HL-60 (cell line): Measurements from ENCODE around the gene WDR37.

Experiments used
- DNase-seq, 2 experiments: peaks; one replicate each; pipeline ENCODE4 v3.0.0-alpha.2; 2010 to 2020; ENCODE audit warnings: low read depth in 1 of 2, low spot score in 1 of 2
- H3K27ac ChIP-seq: fragments of 250-450 bp; sonication (Bioruptor Pico); replicated peaks from 2 replicates; pipeline ENCODE4 v1.5.1; 2020; ENCODE audit warnings: mild to moderate bottlenecking, moderate library complexity
- H3K27me3 ChIP-seq: fragments of 250-450 bp; sonication (Bioruptor Pico); 2 replicates; pipeline ENCODE4 v1.5.1; 2021; ENCODE audit warnings: mild to moderate bottlenecking, moderate library complexity; ENCODE audit not compliant: insufficient read depth, poor library complexity, severe bottlenecking
- H3K4me3 ChIP-seq: replicated peaks from 2 replicates; pipeline ENCODE4 v1.5.1; 2011; ENCODE audit warnings: mild to moderate bottlenecking, control low read depth, low read length; ENCODE audit not compliant: insufficient read depth
- GABPA ChIP-seq: IDR thresholded peaks from 2 replicates; pipeline ENCODE4 v1.6.1; 2012; ENCODE audit warnings: low read depth
- POLR2AphosphoS5 ChIP-seq: IDR thresholded peaks from 2 replicates; pipeline ENCODE4 v1.6.1; 2012; ENCODE audit warnings: low read depth
- SPI1 ChIP-seq: IDR thresholded peaks from 2 replicates; pipeline ENCODE4 v1.6.1; 2012; ENCODE audit warnings: low read depth, mild to moderate bottlenecking, borderline replicate concordance
- TF ChIP-seq, protein P1 (sequence below): IDR thresholded peaks from 2 replicates; pipeline ENCODE4 v1.6.1; 2012; ENCODE audit warnings: low read depth; ENCODE audit not compliant: insufficient replicate concordance
- TF ChIP-seq, protein P2 (sequence below): IDR thresholded peaks from one replicate; pipeline ENCODE4 v1.5.1; 2011; ENCODE audit warnings: low read length, control low read depth, inconsistent platforms; ENCODE audit not compliant: insufficient read depth

The WDR37 gene

DNA sequence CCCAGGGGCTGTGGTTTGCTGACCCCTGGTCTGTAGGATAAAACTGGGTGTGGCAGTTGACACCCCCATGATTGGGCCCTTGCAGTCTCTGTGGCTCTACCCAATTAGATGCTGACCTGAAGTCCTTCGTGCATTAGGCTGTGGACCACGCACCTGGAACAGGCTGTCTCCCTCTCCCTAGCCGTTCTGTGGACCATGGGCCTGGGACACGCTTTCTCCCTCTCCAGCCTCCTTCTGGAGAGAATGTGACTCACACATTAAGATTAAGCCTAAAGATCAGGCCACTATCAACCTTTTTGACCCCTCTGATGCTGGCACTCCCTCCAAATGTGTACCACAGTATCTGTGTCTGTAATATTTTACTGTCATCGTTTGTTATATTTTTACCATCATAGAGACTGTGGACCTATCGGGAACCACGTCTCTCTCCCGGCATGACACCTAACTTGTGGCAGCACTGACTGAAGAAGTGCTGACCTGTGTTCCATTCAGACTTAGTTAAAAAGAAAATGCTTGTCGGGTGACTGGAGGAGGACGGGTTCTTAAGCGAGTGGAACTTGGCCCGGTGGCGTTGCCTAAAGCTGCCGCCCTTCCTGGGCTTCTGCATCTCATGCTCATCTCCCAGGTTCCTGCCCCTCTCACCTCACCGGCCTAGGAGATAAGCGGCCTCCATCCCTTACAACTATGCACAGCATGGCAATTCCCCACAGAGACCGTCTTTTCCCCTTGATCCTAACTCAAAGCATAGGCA is 92.8 kb downstream of the WDR37 start:
- Histone ChIP-seq H3K4me3 (no peak overlapping the region), H3K27ac (no peak overlapping the region), H3K27me3 (no peaks in the 10 kb centered on the region)
- DNase-seq, result no peak
- TF ChIP-seq POLR2AphosphoS5 (no peak), GABPA (no peak), SPI1 (no peak)
- TF ChIP-seq, protein P1, sequence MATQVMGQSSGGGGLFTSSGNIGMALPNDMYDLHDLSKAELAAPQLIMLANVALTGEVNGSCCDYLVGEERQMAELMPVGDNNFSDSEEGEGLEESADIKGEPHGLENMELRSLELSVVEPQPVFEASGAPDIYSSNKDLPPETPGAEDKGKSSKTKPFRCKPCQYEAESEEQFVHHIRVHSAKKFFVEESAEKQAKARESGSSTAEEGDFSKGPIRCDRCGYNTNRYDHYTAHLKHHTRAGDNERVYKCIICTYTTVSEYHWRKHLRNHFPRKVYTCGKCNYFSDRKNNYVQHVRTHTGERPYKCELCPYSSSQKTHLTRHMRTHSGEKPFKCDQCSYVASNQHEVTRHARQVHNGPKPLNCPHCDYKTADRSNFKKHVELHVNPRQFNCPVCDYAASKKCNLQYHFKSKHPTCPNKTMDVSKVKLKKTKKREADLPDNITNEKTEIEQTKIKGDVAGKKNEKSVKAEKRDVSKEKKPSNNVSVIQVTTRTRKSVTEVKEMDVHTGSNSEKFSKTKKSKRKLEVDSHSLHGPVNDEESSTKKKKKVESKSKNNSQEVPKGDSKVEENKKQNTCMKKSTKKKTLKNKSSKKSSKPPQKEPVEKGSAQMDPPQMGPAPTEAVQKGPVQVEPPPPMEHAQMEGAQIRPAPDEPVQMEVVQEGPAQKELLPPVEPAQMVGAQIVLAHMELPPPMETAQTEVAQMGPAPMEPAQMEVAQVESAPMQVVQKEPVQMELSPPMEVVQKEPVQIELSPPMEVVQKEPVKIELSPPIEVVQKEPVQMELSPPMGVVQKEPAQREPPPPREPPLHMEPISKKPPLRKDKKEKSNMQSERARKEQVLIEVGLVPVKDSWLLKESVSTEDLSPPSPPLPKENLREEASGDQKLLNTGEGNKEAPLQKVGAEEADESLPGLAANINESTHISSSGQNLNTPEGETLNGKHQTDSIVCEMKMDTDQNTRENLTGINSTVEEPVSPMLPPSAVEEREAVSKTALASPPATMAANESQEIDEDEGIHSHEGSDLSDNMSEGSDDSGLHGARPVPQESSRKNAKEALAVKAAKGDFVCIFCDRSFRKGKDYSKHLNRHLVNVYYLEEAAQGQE, result no peak
- TF ChIP-seq, protein P2, sequence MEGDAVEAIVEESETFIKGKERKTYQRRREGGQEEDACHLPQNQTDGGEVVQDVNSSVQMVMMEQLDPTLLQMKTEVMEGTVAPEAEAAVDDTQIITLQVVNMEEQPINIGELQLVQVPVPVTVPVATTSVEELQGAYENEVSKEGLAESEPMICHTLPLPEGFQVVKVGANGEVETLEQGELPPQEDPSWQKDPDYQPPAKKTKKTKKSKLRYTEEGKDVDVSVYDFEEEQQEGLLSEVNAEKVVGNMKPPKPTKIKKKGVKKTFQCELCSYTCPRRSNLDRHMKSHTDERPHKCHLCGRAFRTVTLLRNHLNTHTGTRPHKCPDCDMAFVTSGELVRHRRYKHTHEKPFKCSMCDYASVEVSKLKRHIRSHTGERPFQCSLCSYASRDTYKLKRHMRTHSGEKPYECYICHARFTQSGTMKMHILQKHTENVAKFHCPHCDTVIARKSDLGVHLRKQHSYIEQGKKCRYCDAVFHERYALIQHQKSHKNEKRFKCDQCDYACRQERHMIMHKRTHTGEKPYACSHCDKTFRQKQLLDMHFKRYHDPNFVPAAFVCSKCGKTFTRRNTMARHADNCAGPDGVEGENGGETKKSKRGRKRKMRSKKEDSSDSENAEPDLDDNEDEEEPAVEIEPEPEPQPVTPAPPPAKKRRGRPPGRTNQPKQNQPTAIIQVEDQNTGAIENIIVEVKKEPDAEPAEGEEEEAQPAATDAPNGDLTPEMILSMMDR, result no peak

DNA sequence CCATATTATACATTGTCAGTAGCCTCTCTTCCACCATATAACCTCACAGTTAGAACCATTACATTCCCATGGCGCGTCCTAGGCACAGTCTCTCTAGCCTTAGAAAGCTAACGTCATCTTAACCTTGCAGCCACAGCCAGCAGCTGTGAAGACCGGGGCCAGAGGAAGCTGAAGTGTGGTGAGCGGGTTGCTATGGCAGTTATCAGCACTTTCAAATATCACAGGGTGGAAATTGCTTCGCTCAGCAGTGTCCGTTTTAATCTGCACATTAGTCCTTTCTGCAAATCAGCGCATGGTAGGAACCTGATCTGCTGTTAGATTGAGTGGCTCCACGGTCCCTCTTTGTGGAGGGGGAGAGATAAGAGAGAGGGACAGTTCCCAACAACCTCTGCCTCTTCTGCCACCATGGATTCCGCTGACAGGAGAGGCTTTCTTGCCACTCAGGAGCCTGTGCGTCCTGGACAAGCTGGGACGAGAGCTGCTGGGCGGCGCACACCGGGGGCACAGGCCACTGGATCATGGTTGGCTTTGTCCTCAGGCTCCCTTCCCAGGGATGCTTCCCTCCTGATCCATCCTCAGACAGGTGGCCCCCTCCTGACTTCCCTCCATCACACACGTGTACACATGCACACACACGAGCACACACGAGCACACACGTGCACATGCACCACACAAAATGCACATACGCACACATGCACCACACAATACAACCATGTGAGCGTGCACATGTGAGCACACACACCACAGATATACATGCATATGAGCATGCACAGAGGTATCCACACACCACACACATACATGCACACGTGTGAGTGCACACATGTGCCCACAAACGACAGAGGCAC is 93.8 kb downstream of the WDR37 start:
- TF ChIP-seq, protein P1, result no peak
- no peak for TF ChIP-seq POLR2AphosphoS5
- TF ChIP-seq GABPA, result no peak

GRCh38 chr10:1150638-1150955 is 94.4 kb downstream of the WDR37 start:
- Histone ChIP-seq H3K4me3 (no peak overlapping the region), H3K27ac (no peak overlapping the region), H3K27me3 (no peaks in the 10 kb centered on the region)
- TF ChIP-seq, protein P1, result no peak
- TF ChIP-seq POLR2AphosphoS5 (no peak), GABPA (no peak), SPI1 (no peak)
- TF ChIP-seq, protein P2, result no peak
- DNase-seq, result no peak

More for the DNA sequence above, 93.8 kb downstream of the WDR37 start:
- peak in 1 of 2 experiments; percentile 2 for DNase-seq
- Histone ChIP-seq H3K27ac (no peak overlapping the region), H3K27me3 (no peaks in the 10 kb centered on the region), H3K4me3 (no peak overlapping the region)
